Measurements from ENCODE around the gene CBX8.

GRCh38 chr17:79824893-79825579 is 28.2 kb upstream of the CBX8 start:
- TF ChIP-seq CTCF (IDR thresholded peaks at IDR 0.05) (no peak), POLR2A (IDR thresholded peaks at IDR 0.05) (no peak)
